ENCODE results near the gene MKI67.

GRCh38 chr10:128078136-128078969 is 47.9 kb downstream of the MKI67 start:
- TF ChIP-seq CTCF (IDR thresholded peaks at IDR 0.05; ENCODE audit: low read depth, low read length, poor library complexity, severe bottlenecking) (peak; percentile 74), EZH2phosphoT487 (IDR thresholded peaks at IDR 0.05; ENCODE audit: borderline replicate concordance, low read length) (no peak)

All from DOHH2 (cell line).